GM06990 (cell line): ENCODE results near the gene CUL4B.
A peak's percentile ranks its signal among the peaks of the same experiment; 100 is the strongest.

Source experiments
- DNase-seq: peaks from one replicate; pipeline ENCODE4 v3.0.0-alpha.2; 2011; ENCODE audit not compliant: insufficient read length; ENCODE audit errors: extremely low read depth
- H3K27me3 ChIP-seq: replicated peaks from 2 replicates; pipeline ENCODE4 v1.6.0; 2011; ENCODE audit warnings: low read length; ENCODE audit not compliant: control insufficient read depth, insufficient read depth
- H3K36me3 ChIP-seq: 2 replicates; pipeline ENCODE4 v1.5.1; 2011; ENCODE audit warnings: low read length; ENCODE audit not compliant: control insufficient read depth, insufficient read depth
- H3K4me3 ChIP-seq: replicated peaks from 2 replicates; pipeline ENCODE4 v1.5.1; 2011; ENCODE audit warnings: low read depth, mild to moderate bottlenecking, control low read depth, low read length
- TF ChIP-seq, protein P1 (sequence below): IDR thresholded peaks from 2 replicates; pipeline ENCODE4 v1.5.1; 2011; ENCODE audit warnings: low read length, control low read depth, mild to moderate bottlenecking, inconsistent platforms; ENCODE audit not compliant: insufficient read depth, poor library complexity, severe bottlenecking

CUL4B gene

DNA sequence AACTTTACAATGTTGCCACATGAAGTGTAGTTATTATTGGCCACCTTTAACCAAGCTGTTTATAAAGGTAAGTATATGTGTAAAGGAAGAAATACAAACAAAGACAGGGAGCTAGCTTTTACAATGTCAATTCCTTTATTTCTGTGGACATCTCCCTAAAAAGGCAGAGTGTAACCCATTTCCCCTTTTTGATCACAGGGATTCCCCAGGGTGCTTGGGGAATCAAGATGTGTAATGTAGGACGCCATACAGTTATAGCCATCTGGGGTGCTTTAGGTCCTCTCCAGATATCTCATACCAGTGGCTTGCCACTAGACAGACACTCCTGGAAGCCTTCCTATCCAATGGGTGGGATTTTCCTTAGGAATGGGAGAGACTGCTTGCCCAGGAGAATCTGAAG is 4.2 kb upstream of the CUL4B start:
- H3K27me3 ChIP-seq = no peaks in the 10 kb centered on the region
- no peak for DNase-seq
- H3K4me3 ChIP-seq = no peak overlapping the region
- H3K36me3 ChIP-seq = no peaks in the 10 kb centered on the region
- TF ChIP-seq, protein P1, sequence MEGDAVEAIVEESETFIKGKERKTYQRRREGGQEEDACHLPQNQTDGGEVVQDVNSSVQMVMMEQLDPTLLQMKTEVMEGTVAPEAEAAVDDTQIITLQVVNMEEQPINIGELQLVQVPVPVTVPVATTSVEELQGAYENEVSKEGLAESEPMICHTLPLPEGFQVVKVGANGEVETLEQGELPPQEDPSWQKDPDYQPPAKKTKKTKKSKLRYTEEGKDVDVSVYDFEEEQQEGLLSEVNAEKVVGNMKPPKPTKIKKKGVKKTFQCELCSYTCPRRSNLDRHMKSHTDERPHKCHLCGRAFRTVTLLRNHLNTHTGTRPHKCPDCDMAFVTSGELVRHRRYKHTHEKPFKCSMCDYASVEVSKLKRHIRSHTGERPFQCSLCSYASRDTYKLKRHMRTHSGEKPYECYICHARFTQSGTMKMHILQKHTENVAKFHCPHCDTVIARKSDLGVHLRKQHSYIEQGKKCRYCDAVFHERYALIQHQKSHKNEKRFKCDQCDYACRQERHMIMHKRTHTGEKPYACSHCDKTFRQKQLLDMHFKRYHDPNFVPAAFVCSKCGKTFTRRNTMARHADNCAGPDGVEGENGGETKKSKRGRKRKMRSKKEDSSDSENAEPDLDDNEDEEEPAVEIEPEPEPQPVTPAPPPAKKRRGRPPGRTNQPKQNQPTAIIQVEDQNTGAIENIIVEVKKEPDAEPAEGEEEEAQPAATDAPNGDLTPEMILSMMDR = no peak

DNA sequence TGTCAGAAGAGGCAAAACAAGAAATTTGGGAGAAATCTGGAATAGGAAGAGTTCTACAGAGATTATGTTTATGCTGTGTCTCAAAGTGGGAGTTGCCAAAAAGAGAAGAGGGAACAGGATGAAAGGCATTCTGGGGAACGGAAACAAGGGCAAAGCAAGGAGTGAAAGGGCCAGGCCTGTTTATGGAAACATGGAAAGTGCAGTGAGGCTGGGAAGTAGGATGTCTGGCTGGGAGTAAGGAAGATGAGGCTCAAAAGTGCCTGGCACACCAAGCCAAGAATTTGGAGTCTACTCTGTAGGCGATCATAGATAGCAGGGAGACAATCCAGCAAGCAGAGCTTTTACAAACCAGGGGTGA is 1.8 kb upstream of the CUL4B start:
- DNase-seq = no peak
- Histone ChIP-seq H3K36me3 (no peaks in the 10 kb centered on the region), H3K27me3 (no peaks in the 10 kb centered on the region), H3K4me3 (no peak overlapping the region)
- TF ChIP-seq, protein P1 = no peak

- Histone ChIP-seq H3K4me3 (peak overlapping the region; percentile 67), H3K36me3 (no peaks in the 10 kb centered on the region), H3K27me3 (no peaks in the 10 kb centered on the region)
- TF ChIP-seq, protein P1 = no peak
- peak; percentile 9 for DNase-seq
Measured at GRCh38 chrX:120561634-120562568, 1.1 kb upstream of the CUL4B start.

DNA sequence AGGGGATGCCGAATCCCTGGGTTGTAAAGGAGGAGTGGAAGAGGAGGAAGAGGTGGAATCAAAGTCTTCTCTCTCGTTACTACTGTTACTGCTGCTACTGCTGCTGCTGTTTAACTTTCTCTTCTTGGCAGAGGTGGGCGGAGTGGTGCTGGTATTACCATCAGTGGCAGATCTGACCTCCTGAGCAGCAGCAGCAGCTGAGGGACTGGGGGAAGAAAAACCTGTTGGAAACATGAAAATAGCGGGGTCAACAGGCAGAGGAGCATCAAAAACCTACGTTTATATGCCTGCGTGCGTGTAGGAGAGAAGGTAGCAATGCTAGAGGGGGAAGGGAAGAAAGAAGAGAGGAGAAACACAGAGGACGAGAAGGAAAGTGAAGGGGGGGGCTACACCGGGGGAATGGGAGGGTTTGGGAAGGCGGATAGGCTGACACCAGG is 339 bp downstream of the CUL4B start:
- Histone ChIP-seq H3K36me3 (no peaks in the 10 kb centered on the region), H3K4me3 (peak overlapping the region; percentile 67), H3K27me3 (no peaks in the 10 kb centered on the region)
- DNase-seq = no peak
- TF ChIP-seq, protein P1 = no peak

DNA sequence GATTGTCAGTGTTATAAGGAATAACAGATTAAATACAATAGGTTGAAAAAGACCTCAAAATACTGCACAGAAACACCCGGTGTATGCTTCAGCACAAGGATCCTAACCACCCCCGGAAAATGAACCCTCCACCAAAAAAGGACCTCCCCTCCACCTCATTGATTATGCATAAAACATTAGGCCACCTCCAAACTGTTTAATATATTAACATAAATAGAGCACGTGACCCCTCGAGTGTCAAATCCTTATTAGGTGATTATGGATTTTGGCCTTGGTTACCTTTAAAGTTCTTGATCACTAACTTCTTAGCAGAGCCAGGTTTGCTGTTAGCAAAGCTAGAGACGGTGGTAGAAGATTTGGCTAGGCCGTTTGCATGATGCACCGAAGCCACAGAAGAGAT is 958 bp downstream of the CUL4B start:
- no peaks in the 10 kb centered on the region for H3K36me3 ChIP-seq
- peak overlapping the region; percentile 67 for H3K4me3 ChIP-seq
- no peaks in the 10 kb centered on the region for H3K27me3 ChIP-seq
- TF ChIP-seq, protein P1 = no peak
- no peak for DNase-seq
